Fibroblast of pulmonary artery (primary cell): ENCODE measurements around the gene PHETA2.
A peak's percentile ranks its signal among the peaks of the same experiment; 100 is the strongest.
"Not testable (repeated sequence)": the region's sequence is repeated elsewhere in the genome, so short reads cannot be mapped to it uniquely, and the experiment has no call there.

Experiments used
- DNase-seq: peaks from one replicate; pipeline ENCODE4 v3.0.0-alpha.2; 2010; ENCODE audit warnings: low read depth
- H3K4me3 ChIP-seq: replicated peaks from 2 replicates; pipeline ENCODE4 v1.5.1; 2011; ENCODE audit warnings: low read depth, mild to moderate bottlenecking, control low read depth, low read length, moderate library complexity
- CTCF ChIP-seq: IDR thresholded peaks from 2 replicates; pipeline ENCODE4 v1.5.1; 2011; ENCODE audit warnings: mild to moderate bottlenecking, control low read depth, low read length, inconsistent platforms; ENCODE audit errors: missing control alignments

PHETA2 gene

GRCh38 chr22:42084874-42085273 lies 10.8 kb downstream of the PHETA2 start:
- TF ChIP-seq CTCF = no peak
- DNase-seq = no peak
- H3K4me3 ChIP-seq = no peak overlapping the region

GRCh38 chr22:42086051-42086450 lies 12.0 kb downstream of the PHETA2 start:
- TF ChIP-seq CTCF = no peak
- H3K4me3 ChIP-seq = no peak overlapping the region
- no peak for DNase-seq

GRCh38 chr22:42090596-42091454 lies 16.8 kb downstream of the PHETA2 start, which contains the start of gene NDUFA6:
Gene NDUFA6, minus strand, starts transcription at chr22:42090772. Its CDS starts 28 bp downstream, at chr22:42090744.
- peak; percentile 70 for TF ChIP-seq CTCF
- H3K4me3 ChIP-seq = peak within 1 kb of the TSS; percentile 92
- peak; percentile 99 for DNase-seq

- TF ChIP-seq CTCF = no peak
- no peak for DNase-seq
- peak overlapping the region; percentile 92 for H3K4me3 ChIP-seq
These were observed 17.4 kb downstream of the PHETA2 start for GRCh38 chr22:42091455-42091782.

- DNase-seq = peak; percentile 7
These were observed 27.2 kb downstream of the PHETA2 start for GRCh38 chr22:42101199-42101598.

GRCh38 chr22:42104332-42104860 lies 30.3 kb downstream of the PHETA2 start:
- H3K4me3 ChIP-seq, DNase-seq: not testable (repeated sequence)

More at GRCh38 chr22:42101199-42101598, 27.2 kb downstream of the PHETA2 start:
- H3K4me3 ChIP-seq = no peak overlapping the region
- no peak for TF ChIP-seq CTCF

GRCh38 chr22:42108848-42109247 lies 34.8 kb downstream of the PHETA2 start:
- TF ChIP-seq CTCF = no peak
- no peak overlapping the region for H3K4me3 ChIP-seq
- no peak for DNase-seq
